Measurements from ENCODE around the gene TEAD1. TPM values are rescaled to one million over a fixed set of nuclear protein-coding genes. Genes with fewer than 3 reads are reported as not detected.

The TEAD1 gene
- total and polyA plus RNA-seq, 9 of the 15 experiments (the other 6 are each of a cell fraction or from before 2014, with no cell fraction given), result 1.7 to 17.7 (median 10.8) TPM

GRCh38 chr11:12802418-12803085, 128.3 kb downstream of the TEAD1 start (continued):
- TF ChIP-seq CTBP1 (IDR thresholded peaks at IDR 0.05; ENCODE audit: borderline replicate concordance), result peak; percentile 88
- TF ChIP-seq ATF3 (IDR thresholded peaks at IDR 0.05), result peak; percentile 38; the same call in 1 of the 2 replicates
- TF ChIP-seq ATF3 (CRISPR knock-in tag; conservative IDR thresholded peaks at IDR 0.05), result no peak
- TF ChIP-seq CEBPB (tag; IDR thresholded peaks at IDR 0.05), result peak; percentile 100
- no peak for TF ChIP-seq HOXB6 (CRISPR knock-in tag; IDR thresholded peaks at IDR 0.05; ENCODE audit: borderline replicate concordance)
- TF ChIP-seq NFIC (IDR thresholded peaks at IDR 0.05), result 0 out of 2 replicates have a peak, but pooled peaks have one; percentile 35
- peak; percentile 49; the same call in 1 of the 2 replicates for TF ChIP-seq SPI1 (IDR thresholded peaks at IDR 0.05; ENCODE audit: borderline replicate concordance, low read depth, low read length)
- TF ChIP-seq CEBPG (CRISPR knock-in tag; IDR thresholded peaks at IDR 0.05), result peak; percentile 89
- peak; percentile 95 to 99 for TF ChIP-seq CEBPG (tag; conservative IDR thresholded peaks at IDR 0.05 in 1 of 2, IDR thresholded peaks at IDR 0.05 in 1 of 2)
- 0 out of 2 replicates have a peak, but pooled peaks have one; percentile 46 for TF ChIP-seq ZNF384 (IDR thresholded peaks at IDR 0.05; ENCODE audit: low read depth, low read length)
- TF ChIP-seq FOXK2 (conservative IDR thresholded peaks at IDR 0.05 in 1 of 2, IDR thresholded peaks at IDR 0.05 in 1 of 2; ENCODE audit: low read depth in 2 of 2), result 0 out of 4 replicates have a peak, but pooled peaks have one; percentile 17 to 36
- TF ChIP-seq MEIS2 (IDR thresholded peaks at IDR 0.05; ENCODE audit: partially characterized antibody), result peak; percentile 18
- peak; percentile 89 for TF ChIP-seq MXI1 (IDR thresholded peaks at IDR 0.05; ENCODE audit: low read depth, low read length)
- peak; percentile 74; the same call in 1 of the 2 replicates for TF ChIP-seq LCOR (CRISPR knock-in tag; IDR thresholded peaks at IDR 0.05)
- TF ChIP-seq RFX1 (IDR thresholded peaks at IDR 0.05), result peak; percentile 96
- TF ChIP-seq RFX5 (IDR thresholded peaks at IDR 0.05; ENCODE audit: low read depth, low read length), result no peak
- TF ChIP-seq ZEB2 (IDR thresholded peaks at IDR 0.05), result peak; percentile 70; the same call in 1 of the 2 replicates
- peak in 1 of 2 experiments; percentile 60; a peak in 1 of 4 replicates for TF ChIP-seq CSDE1 (IDR thresholded peaks at IDR 0.05)
- TF ChIP-seq CLOCK (CRISPR knock-in tag; IDR thresholded peaks at IDR 0.05; ENCODE audit: borderline replicate concordance), result no peak
- no peak for TF ChIP-seq FOXJ3 (CRISPR knock-in tag; IDR thresholded peaks at IDR 0.05)
- no peak for TF ChIP-seq SMAD1 (IDR thresholded peaks at IDR 0.05; ENCODE audit: low read depth, low read length, partially characterized antibody)
- TF ChIP-seq CBFA2T3 (IDR thresholded peaks at IDR 0.05), result peak; percentile 36; the same call in 1 of the 2 replicates
- no peak for TF ChIP-seq JUND (IDR thresholded peaks at IDR 0.05; ENCODE audit: borderline replicate concordance, low read depth, low read length)
- TF ChIP-seq JUND (tag; IDR thresholded peaks at IDR 0.05; ENCODE audit: borderline replicate concordance, low read depth, low read length), result peak; percentile 10; the same call in 1 of the 3 replicates
- TF ChIP-seq TFAP4 (CRISPR knock-in tag; IDR thresholded peaks at IDR 0.05; ENCODE audit: borderline replicate concordance), result 0 out of 2 replicates have a peak, but pooled peaks have one; percentile 27
- TF ChIP-seq CREM (IDR thresholded peaks at IDR 0.05; ENCODE audit: low read depth), result 0 out of 2 replicates have a peak, but pooled peaks have one; percentile 24
